ENCODE measurements around the gene SLC5A12.

GRCh38 chr11:26662916-26663315, 58.9 kb downstream of the SLC5A12 start:
- TF ChIP-seq CTCF (IDR thresholded peaks at IDR 0.05) (no peak), PBX3 (IDR thresholded peaks at IDR 0.05) (no peak), POLR2A (IDR thresholded peaks at IDR 0.05; ENCODE audit: low read length) (no peak), HDAC2 (IDR thresholded peaks at IDR 0.05) (no peak), USF2 (IDR thresholded peaks at IDR 0.05) (no peak), E2F6 (IDR thresholded peaks at IDR 0.05; ENCODE audit: borderline replicate concordance, low read depth) (no peak), ZFP36 (IDR thresholded peaks at IDR 0.05; ENCODE audit: borderline replicate concordance, partially characterized antibody) (no peak), RCOR1 (IDR thresholded peaks at IDR 0.05; ENCODE audit: low read depth, low read length) (no peak), POLR2AphosphoS2 (conservative IDR thresholded peaks at IDR 0.05; ENCODE audit: low read length) (no peak), MYC (IDR thresholded peaks at IDR 0.05; ENCODE audit: borderline replicate concordance, low read length) (no peak), MAFK (IDR thresholded peaks at IDR 0.05; ENCODE audit: partially characterized antibody) (no peak), CBX2 (IDR thresholded peaks at IDR 0.05; ENCODE audit: borderline replicate concordance, low read depth) (no peak), MAX (IDR thresholded peaks at IDR 0.05) (no peak), MAZ (IDR thresholded peaks at IDR 0.05; ENCODE audit: borderline replicate concordance, low read depth, low read length) (no peak)
